ENCODE data around the gene NEDD4. TPM values are rescaled to one million over a fixed set of nuclear protein-coding genes. Genes with fewer than 3 reads are reported as not detected.

Gene NEDD4
- total RNA-seq, 1 experiment from 2014 or later, result 56.8 TPM

- BruUV-seq (replicated peaks), result no TSS peak
- intact Hi-C loops (cut with micrococcal nuclease; ENCODE audit: unreplicated experiment), result no loop called here
- peaks cover 38% of the 10 kb centered on the region for H3K4me1 Mint-ChIP-seq (ENCODE audit: low read depth, unreplicated experiment)
- H3K9me3 Mint-ChIP-seq (ENCODE audit: low read depth, unreplicated experiment), result no peaks in the 10 kb centered on the region
- no peaks in the 10 kb centered on the region for H3K27me3 Mint-ChIP-seq (ENCODE audit: unreplicated experiment)
- CTCF ChIA-PET, result interaction anchor here (0.6 kb wide), 1 partner anchor 389 kb away, joined by 5 read pairs; no protein-coding TSS in a partner anchor
- H3K4me3 Mint-ChIP-seq (ENCODE audit: low read depth, unreplicated experiment), result no peak overlapping the region
- no peak for DNase-seq
- no peak overlapping the region for H3K27ac Mint-ChIP-seq (ENCODE audit: unreplicated experiment)
- no peak for TF ChIP-seq CTCF (IDR thresholded peaks at IDR 0.05; ENCODE audit: unreplicated experiment)
- H3K36me3 Mint-ChIP-seq (ENCODE audit: insufficient read depth, unreplicated experiment), result peaks cover 9% of the 10 kb centered on the region
Observed at GRCh38 chr15:56035166-56035565, 41.8 kb upstream of the NEDD4 start.

GRCh38 chr15:56034514-56034913, 41.1 kb upstream of the NEDD4 start:
- TF ChIP-seq CTCF (IDR thresholded peaks at IDR 0.05; ENCODE audit: unreplicated experiment), result no peak
- no TSS peak for BruUV-seq (replicated peaks)
- Mint-ChIP-seq H3K4me1 (ENCODE audit: low read depth, unreplicated experiment) (peaks cover 35% of the 10 kb centered on the region), H3K9me3 (ENCODE audit: low read depth, unreplicated experiment) (no peaks in the 10 kb centered on the region), H3K36me3 (ENCODE audit: insufficient read depth, unreplicated experiment) (peaks cover 4% of the 10 kb centered on the region), H3K4me3 (ENCODE audit: low read depth, unreplicated experiment) (no peak overlapping the region), H3K27me3 (ENCODE audit: unreplicated experiment) (no peaks in the 10 kb centered on the region), H3K27ac (ENCODE audit: unreplicated experiment) (no peak overlapping the region)
- CTCF ChIA-PET, result interaction anchor here (0.6 kb wide), 1 partner anchor 389 kb away, joined by 5 read pairs; no protein-coding TSS in a partner anchor
- DNase-seq, result no peak
- intact Hi-C loops (cut with micrococcal nuclease; ENCODE audit: unreplicated experiment), result no loop called here

- H3K27ac Mint-ChIP-seq (ENCODE audit: unreplicated experiment), result no peak overlapping the region
- peaks cover 34% of the 10 kb centered on the region for H3K4me1 Mint-ChIP-seq (ENCODE audit: low read depth, unreplicated experiment)
- no peaks in the 10 kb centered on the region for H3K27me3 Mint-ChIP-seq (ENCODE audit: unreplicated experiment)
- H3K36me3 Mint-ChIP-seq (ENCODE audit: insufficient read depth, unreplicated experiment), result no peaks in the 10 kb centered on the region
- H3K9me3 Mint-ChIP-seq (ENCODE audit: low read depth, unreplicated experiment), result no peaks in the 10 kb centered on the region
- CTCF ChIA-PET, result interaction anchor here (0.6 kb wide), 1 partner anchor 76 kb away, joined by 3 read pairs; no protein-coding TSS in a partner anchor
- intact Hi-C loops (cut with micrococcal nuclease; ENCODE audit: unreplicated experiment), result no loop called here
- DNase-seq, result no peak
- H3K4me3 Mint-ChIP-seq (ENCODE audit: low read depth, unreplicated experiment), result no peak overlapping the region
- BruUV-seq (replicated peaks), result no TSS peak
- TF ChIP-seq CTCF (IDR thresholded peaks at IDR 0.05; ENCODE audit: unreplicated experiment), result no peak
Observed at GRCh38 chr15:56032373-56032772, 39.0 kb upstream of the NEDD4 start.

GRCh38 chr15:56031836-56032235, 38.4 kb upstream of the NEDD4 start:
- DNase-seq, result no peak
- Mint-ChIP-seq H3K4me3 (ENCODE audit: low read depth, unreplicated experiment) (no peak overlapping the region), H3K9me3 (ENCODE audit: low read depth, unreplicated experiment) (no peaks in the 10 kb centered on the region), H3K4me1 (ENCODE audit: low read depth, unreplicated experiment) (peaks cover 35% of the 10 kb centered on the region), H3K27me3 (ENCODE audit: unreplicated experiment) (no peaks in the 10 kb centered on the region), H3K36me3 (ENCODE audit: insufficient read depth, unreplicated experiment) (no peaks in the 10 kb centered on the region), H3K27ac (ENCODE audit: unreplicated experiment) (no peak overlapping the region)
- no peak for TF ChIP-seq CTCF (IDR thresholded peaks at IDR 0.05; ENCODE audit: unreplicated experiment)
- CTCF ChIA-PET, result interaction anchor here (0.6 to 0.7 kb wide), 2 partner anchors 76 to 97 kb away, joined by 3 read pairs; no protein-coding TSS in a partner anchor
- intact Hi-C loops (cut with micrococcal nuclease; ENCODE audit: unreplicated experiment), result no loop called here
- no TSS peak for BruUV-seq (replicated peaks)
